Keratinocyte (primary cell): Measurements from ENCODE around the gene DSCAML1.

Experiments
- CTCF ChIP-seq, 3 experiments: IDR thresholded peaks in 1 of 3; conservative IDR thresholded peaks in 1 of 3; optimal IDR thresholded peaks in 1 of 3; 2 replicates in 2 of 3; 3 replicates in 1 of 3; pipeline versions ENCODE3 to v1.5.1; 2011; ENCODE audit warnings: low read length in 3 of 3, mild to moderate bottlenecking in 3 of 3, moderate library complexity in 2 of 3, control low read depth in 1 of 3, inconsistent platforms in 1 of 3; ENCODE audit not compliant: insufficient read depth in 2 of 3; ENCODE audit errors: extremely low read depth in 1 of 3
- EZH2 ChIP-seq: IDR thresholded peaks from one replicate; pipeline ENCODE4 v1.6.1; 2012; ENCODE audit warnings: inconsistent platforms, mild to moderate bottlenecking, low read length, moderate library complexity

GRCh38 chr11:117826832-117827231, 29.8 kb upstream of the DSCAML1 start:
- TF ChIP-seq CTCF (optimal IDR thresholded peaks at IDR 0.05 in 1 of 3, IDR thresholded peaks at IDR 0.05 in 1 of 3, conservative IDR thresholded peaks at IDR 0.05 in 1 of 3; ENCODE audit: extremely low read depth in 1 of 3, insufficient read depth in 2 of 3, low read length in 3 of 3): no peak
- no peak for TF ChIP-seq EZH2
